Thoracic aorta (tissue), 2 donors: ENCODE data around the gene CA7. TPM values are rescaled to one million over a fixed set of nuclear protein-coding genes. Genes with fewer than 3 reads are reported as not detected.

Source experiments
- ATAC-seq: fragments of 150-250 bp; one replicate; pipeline ENCODE4 v1.8.0; 2017; ENCODE audit warnings: low read depth; ENCODE audit not compliant: insufficient number of reproducible peaks, low FRiP score
- DNase-seq: peaks from one replicate; pipeline ENCODE4 v3.0.0-alpha.2; 2020; ENCODE audit warnings: low spot score
- H3K27ac ChIP-seq, 2 donors: fragments of 200-600 bp; sonication (generic); 1 replicate in 1 of 2; 2 replicates in 1 of 2; pipeline ENCODE4 v1.5.1; 2016; ENCODE audit warnings: mild to moderate bottlenecking in 2 of 2, moderate library complexity in 2 of 2
- H3K27me3 ChIP-seq: fragments of 200-600 bp; sonication (generic); replicated peaks from 2 replicates; pipeline ENCODE4 v1.6.0; 2016; ENCODE audit warnings: mild to moderate bottlenecking; ENCODE audit not compliant: insufficient read depth
- H3K36me3 ChIP-seq: fragments of 200-600 bp; sonication (generic); one replicate; pipeline ENCODE4 v1.5.1; 2016
- H3K4me1 ChIP-seq, 2 donors: fragments of 200-600 bp; sonication (generic); 1 replicate in 1 of 2; 2 replicates in 1 of 2; pipeline versions ENCODE4 v1.5.1 to v1.6.0; 2016; ENCODE audit warnings: low read depth in 2 of 2, mild to moderate bottlenecking in 1 of 2; ENCODE audit not compliant: control insufficient read depth in 1 of 2
- H3K4me3 ChIP-seq: fragments of 200-600 bp; sonication (generic); 2 replicates; pipeline ENCODE4 v1.5.1; 2016; ENCODE audit warnings: mild to moderate bottlenecking
- H3K9me3 ChIP-seq: fragments of 200-600 bp; sonication (generic); 2 replicates; pipeline ENCODE4 v1.5.1; 2016
- total RNA-seq, 2 donors: library from RNA; depleted of rRNA; stranded (reverse); fragments of >200 nt; gene quantifications; one replicate each; pipeline versions ENCODE4 v1.1.0 to v1.2.3, GENCODE V29; 2016
- TF ChIP-seq, protein P1 (sequence below): fragments of 200-600 bp; sonication (generic); IDR thresholded peaks from one replicate; pipeline ENCODE4 v1.5.1; 2019; ENCODE audit warnings: antibody characterized with exemption

Gene CA7
- total RNA-seq, 2 donors from 2014 or later, result not detected

DNA sequence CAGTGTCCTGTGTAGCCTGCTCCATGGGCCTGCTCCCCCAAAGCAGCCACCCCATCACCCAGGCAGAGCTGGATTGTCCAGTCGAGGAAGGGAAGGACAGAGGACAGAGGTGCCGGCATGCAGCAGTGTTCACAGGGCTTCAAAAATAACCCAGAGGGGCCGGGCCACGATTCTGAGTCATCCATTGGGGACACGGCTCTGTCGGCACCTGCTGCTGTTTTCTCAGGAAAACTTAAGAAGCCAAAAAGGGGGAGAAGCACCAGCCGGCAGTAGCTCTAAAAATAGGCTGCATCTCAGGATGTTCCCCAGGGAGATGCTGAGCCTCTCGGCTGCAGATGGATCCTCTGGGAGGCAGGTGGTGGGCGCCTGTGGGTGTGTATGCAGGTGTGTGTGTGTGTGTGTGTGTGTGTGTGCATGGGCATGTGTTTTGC, 1.6 kb downstream of the CA7 start:
- Histone ChIP-seq H3K36me3 (no peaks in the 10 kb centered on the region), H3K27me3 (peaks cover 4% of the 10 kb centered on the region), H3K9me3 (no peaks in the 10 kb centered on the region), H3K4me3 (no peak overlapping the region), H3K27ac (no peak overlapping the region), H3K4me1 (peaks cover 12 to 22% of the 10 kb centered on the region in 2 donors)
- ATAC-seq (no peak), DNase-seq (no peak)
- TF ChIP-seq, protein P1, sequence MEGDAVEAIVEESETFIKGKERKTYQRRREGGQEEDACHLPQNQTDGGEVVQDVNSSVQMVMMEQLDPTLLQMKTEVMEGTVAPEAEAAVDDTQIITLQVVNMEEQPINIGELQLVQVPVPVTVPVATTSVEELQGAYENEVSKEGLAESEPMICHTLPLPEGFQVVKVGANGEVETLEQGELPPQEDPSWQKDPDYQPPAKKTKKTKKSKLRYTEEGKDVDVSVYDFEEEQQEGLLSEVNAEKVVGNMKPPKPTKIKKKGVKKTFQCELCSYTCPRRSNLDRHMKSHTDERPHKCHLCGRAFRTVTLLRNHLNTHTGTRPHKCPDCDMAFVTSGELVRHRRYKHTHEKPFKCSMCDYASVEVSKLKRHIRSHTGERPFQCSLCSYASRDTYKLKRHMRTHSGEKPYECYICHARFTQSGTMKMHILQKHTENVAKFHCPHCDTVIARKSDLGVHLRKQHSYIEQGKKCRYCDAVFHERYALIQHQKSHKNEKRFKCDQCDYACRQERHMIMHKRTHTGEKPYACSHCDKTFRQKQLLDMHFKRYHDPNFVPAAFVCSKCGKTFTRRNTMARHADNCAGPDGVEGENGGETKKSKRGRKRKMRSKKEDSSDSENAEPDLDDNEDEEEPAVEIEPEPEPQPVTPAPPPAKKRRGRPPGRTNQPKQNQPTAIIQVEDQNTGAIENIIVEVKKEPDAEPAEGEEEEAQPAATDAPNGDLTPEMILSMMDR, result no peak

DNA sequence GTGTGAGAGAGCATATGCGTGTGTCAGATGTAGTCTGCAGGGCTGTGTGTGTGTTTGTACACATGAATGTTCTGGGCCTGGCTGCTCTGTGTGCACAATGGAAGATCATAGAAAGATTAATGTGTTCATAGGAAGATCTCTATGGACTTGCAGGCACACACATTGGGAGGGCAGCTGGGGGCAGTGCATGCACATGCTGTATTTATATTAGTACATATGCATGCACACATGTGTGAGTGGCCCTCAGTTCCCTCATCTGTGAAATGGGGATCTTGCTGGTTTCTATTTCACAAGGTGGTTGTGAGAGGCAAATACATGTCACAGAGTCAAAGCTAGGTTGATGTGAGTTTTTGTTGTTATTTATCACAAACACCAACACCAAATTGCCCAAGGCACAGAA, 2.1 kb downstream of the CA7 start:
- no peaks in the 10 kb centered on the region for H3K9me3 ChIP-seq
- no peaks in the 10 kb centered on the region for H3K36me3 ChIP-seq
- TF ChIP-seq, protein P1, result no peak
- DNase-seq (no peak), ATAC-seq (no peak)
- H3K4me3 ChIP-seq, result no peak overlapping the region
- H3K27me3 ChIP-seq, result peaks cover 4% of the 10 kb centered on the region
- no peak overlapping the region for H3K27ac ChIP-seq
- H3K4me1 ChIP-seq, result peaks cover 12 to 22% of the 10 kb centered on the region in 2 donors

DNA sequence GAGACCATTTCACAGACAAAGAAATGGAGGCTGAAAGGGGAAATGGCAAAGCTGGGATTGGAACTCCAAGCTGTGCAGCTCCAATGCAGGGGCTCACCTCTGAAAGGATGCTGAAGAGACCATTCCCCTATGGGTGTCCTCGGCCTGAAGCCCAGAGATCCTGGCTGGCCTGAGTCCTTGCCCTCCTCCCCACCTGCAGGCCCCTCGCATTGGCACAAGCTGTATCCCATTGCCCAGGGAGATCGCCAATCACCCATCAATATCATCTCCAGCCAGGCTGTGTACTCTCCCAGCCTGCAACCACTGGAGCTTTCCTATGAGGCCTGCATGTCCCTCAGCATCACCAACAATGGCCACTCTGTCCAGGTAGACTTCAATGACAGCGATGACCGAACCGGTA, 2.6 kb downstream of the CA7 start:
- Histone ChIP-seq H3K9me3 (no peaks in the 10 kb centered on the region), H3K27ac (no peak overlapping the region), H3K36me3 (no peaks in the 10 kb centered on the region), H3K27me3 (peaks cover 4% of the 10 kb centered on the region), H3K4me3 (no peak overlapping the region), H3K4me1 (peaks cover 12 to 22% of the 10 kb centered on the region in 2 donors)
- no peak for ATAC-seq
- no peak for DNase-seq
- TF ChIP-seq, protein P1, result no peak

GRCh38 chr16:66847533-66848067, 3.4 kb downstream of the CA7 start:
- Histone ChIP-seq H3K9me3 (no peaks in the 10 kb centered on the region), H3K36me3 (no peaks in the 10 kb centered on the region), H3K4me1 (peaks cover 12 to 22% of the 10 kb centered on the region in 2 donors), H3K27ac (no peak overlapping the region), H3K27me3 (peaks cover 4% of the 10 kb centered on the region), H3K4me3 (no peak overlapping the region)
- DNase-seq, result no peak
- ATAC-seq, result no peak
- TF ChIP-seq, protein P1, result no peak

- Histone ChIP-seq H3K9me3 (no peaks in the 10 kb centered on the region), H3K4me1 (peaks cover 12 to 22% of the 10 kb centered on the region in 2 donors), H3K36me3 (no peaks in the 10 kb centered on the region), H3K27me3 (peaks cover 4% of the 10 kb centered on the region), H3K4me3 (no peak overlapping the region), H3K27ac (no peak overlapping the region)
- TF ChIP-seq, protein P1, result no peak
- DNase-seq (no peak), ATAC-seq (no peak)
Observed at GRCh38 chr16:66848172-66848571, 4.0 kb downstream of the CA7 start.
